Measurements from ENCODE around the gene JARID2.

JARID2 gene

DNA sequence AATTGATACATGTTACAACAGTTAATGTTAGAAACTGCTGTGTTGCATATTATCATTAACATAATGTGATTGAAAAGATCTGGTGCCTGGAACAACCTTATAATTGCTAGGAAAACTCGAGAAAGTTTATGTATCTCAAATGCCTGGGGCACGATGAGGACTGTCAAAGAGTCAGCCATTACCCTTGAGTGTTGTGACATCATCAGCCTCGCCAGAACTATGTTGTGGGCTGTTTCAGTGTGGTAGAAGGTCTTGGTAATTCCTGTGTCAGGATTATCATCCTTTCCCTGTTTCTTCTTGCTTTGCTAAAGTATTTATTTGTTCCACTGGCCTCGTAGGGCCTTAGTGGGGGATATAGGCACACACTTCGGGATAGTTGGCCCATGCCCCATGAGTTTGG, 231.9 kb downstream of the JARID2 start:
- no peak for DNase-seq

DNA sequence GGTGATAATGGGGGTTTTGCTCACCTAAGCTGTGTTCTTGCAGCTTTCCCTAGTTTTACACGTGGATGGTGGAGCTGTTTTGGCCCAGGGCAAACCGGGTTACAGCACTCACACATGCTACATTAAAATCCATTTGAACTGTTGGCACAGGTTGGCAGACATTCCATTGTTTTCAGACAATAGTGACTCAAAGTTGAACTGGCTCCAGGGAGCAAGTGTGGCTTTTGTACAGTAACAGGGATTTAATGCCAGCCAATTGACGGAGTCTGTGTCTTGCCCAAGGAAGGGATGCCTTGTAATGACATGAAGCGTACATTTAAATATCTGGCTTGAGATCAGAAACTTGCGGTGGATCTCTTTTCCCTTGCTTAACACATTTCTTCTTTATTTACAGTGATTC, 233.9 kb downstream of the JARID2 start:
- no peak for DNase-seq

DNA sequence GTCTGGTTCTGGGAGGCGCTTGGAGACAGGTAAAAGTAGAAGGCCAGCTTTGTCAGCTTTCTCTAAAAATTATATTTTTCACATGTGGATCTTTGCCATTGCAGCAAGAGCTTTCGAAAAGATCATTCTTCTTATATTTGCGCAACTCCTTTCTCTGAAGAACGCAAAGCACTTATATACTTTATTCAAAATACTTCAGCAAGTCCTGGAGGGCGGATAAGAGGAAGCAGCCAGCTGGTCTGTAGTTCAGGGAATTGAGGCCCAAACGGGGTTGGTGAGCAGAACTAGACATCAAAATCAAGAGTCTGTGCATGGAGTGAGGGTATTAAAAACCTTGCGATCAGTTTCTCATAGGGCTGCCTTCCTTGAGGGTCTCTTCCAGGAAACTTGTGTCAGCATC, 234.7 kb downstream of the JARID2 start:
- no peak for DNase-seq

DNA sequence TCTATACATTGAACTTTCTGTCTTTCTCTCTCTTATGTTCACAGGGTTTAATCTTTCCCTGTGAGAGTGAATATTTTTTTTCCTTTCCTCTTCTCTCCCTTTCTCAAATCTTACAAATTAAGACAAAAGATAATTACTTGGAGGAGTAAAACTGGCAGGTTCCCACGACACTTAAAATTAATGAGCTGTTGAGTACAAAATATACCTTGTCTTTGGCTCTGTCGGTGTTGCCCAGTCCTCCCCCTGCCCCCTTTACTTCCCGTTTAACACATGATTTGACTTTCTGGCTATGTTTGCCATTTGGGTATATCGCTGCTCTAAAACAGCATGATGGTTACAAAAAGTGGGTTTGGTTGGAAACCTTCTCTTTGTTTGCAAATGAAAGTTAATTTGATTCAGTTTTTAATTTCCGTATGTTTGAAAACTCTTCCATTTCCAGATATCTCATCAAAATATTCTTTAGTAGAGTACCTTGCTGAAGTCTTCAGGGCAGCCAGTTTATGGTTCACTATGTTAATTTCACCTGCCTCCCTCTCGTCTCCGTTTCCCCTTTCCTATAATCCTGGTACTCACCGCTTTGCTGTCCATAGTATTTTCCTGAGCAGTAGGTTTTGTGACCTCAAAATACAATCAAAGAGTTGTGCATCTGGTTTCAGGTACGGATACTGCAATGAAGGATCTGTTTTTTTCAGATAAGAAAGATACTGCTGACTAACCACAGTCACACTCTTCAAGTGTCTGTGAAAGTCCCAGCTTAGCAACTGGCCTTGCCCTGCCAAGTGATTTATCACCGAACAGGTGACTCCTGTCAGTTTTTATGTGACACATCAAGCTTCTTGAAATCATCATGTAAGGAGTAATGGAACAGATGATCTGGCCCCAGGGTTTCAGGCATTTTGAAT, 235.8 kb downstream of the JARID2 start:
- DNase-seq = no peak

DNA sequence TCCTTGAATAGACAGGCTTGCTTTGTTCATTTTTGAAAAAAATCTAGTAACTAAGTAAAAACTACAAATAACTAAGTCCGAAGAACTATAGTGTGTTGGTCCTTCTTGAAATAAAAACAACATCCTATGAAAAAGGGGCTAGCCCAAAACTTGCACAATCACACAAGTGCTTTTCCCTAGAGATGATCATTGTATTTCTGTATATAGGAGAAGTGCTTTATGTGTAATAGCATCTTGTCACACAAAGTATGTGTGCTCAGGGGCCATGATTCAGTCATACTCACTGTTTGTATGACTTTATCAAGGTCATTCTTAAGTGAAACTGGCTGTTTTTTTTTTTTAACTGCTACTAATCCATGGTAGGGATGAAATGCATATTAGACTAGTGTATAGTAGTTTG, 237.2 kb downstream of the JARID2 start:
- DNase-seq = no peak

DNA sequence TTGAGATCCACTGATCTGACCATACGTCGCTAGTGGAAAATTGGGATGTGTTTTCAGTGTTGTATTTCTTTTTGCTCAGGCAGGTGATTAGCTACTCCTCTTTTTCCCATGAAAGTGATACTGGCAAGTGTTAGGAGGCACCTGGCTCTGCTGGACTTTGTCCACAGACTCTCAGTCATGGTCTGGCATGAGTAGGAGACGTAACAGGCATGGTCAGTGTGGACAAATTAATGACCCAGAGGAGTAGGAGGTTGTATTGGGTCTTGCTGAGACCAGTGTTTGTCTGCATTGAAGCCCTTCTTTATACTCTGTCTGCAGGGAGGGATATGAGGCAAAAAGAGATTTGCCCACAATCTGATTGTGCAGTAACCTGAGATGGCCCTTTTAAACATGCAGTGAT, 238.3 kb downstream of the JARID2 start:
- DNase-seq = no peak

DNA sequence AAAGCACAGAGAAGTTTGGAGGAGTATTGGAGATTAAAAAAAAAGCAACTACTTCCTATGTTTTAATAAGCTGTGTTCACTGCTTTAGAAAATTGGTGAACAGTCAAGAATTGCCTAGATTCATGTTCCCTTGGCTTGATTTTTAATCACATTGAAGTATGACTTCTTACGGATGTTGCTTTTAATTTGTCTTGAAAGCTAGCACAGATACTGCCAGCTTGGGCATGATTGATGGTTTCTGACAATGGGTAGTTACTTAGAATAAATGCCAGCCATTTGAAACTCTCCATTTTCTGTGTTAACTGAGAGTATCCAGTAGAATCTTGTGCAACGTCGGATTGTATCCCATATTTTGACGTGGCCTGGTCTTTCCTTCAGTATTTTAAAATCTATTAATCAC, 239.0 kb downstream of the JARID2 start:
- no peak for DNase-seq

DNA sequence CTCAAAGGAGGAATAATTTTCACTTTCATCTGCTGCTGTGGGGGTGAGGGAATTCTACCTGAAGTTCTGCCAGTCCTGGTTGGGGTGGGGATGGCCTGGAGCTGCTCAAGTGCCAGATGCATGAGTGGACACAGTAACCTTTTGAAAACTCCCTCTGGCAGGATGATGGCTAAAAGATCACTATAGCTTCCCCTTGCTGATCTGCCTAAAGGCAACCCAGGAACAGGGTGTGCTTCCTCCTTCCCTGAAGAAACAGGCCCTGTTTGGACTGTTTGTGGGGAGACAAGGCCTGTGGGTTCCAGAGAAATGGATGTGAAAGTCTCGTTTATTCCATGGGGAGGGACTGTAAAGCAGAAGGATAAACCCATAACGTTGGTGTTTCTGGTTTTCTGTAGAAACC, 240.1 kb downstream of the JARID2 start:
- no peak for DNase-seq

DNA sequence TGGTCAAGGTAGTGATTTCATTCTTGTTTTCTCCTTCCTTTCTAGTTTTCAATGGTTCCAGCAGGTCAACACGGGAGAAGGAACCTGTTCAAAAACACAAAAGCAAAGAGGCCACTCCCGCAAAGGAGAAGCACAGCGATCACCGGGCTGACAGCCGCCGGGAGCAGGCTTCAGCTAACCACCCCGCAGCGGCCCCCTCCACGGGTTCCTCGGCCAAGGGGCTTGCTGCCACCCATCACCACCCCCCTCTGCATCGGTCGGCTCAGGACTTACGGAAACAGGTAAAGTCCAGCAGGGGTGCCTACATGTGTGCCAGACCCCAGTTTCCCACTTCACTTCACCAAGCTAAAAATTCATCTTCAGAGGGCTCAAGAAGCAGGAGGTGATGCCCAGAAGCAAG, 241.4 kb downstream of the JARID2 start:
- no peak for DNase-seq

DNA sequence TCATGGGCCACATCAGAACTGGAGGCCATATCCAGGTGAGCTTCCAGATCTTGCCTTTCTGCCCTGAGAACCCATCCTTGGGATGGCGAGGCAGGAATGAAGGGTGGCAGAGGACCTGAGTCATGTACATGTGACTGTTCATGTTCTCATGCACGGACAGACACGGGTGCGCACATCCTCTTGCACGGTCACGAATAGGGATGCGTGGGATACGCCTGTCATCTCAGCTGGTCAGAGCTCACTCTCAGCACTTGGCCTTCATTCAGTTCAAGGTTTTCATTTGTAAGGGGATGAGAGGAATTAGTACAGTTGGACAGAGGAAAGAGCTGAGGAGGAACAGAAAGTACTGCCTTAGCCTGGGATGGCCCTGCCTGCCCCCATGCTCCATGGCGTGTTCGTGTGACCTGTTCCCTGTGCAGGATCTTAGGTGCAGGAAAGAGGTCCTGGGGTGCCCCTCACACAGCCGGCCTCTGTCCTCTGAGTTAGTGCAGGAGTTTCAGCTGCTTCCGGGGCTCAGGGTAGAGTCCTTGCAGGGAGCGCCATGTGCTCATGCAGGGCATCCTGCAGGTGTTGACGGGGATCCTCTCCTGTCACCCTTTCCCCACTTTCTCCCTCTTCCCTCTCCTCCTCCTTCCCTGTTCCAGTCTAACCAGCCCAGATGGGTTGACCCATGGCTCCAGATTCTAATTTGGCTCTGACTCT, 243.5 kb downstream of the JARID2 start:
- DNase-seq = no peak

DNA sequence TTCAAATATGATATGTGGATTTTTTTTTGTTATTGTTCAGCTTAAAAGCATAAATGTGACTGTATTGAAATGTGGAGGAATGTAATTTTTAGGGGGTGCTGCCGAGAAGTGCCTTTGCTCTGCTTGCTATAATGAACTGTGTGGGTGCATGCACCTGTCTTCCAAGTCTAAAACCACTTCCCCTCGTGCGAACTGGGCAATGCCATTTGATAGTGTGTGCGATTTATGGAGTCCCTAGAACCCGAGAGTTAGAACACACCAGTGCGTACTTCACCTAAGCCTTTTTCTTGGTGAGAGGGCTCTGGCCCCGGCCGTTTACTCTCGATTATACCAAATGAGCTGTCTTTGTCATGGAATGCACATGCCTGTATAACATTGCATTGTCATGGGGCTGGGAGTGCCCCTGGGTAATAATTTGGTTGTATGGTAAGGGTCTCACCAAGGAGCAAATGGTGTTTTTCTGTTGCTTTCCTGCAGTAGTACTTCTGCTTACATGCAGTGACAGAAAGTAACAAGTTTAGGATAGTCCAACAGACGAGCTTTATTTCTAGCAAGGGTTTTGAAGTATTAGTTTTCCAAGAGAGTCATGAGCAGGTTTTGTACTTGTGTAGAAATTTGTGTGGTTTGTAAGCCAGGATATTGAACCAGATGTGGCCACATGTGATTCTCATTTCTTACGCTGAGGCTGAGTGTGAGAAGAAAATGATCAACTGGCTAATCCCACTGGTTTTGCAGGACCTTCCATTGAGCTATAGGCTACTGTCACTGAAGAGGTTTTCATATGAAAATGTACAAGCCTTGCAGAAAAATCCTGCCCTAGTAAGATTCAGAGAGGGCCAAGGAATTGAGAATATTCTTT, 244.6 kb downstream of the JARID2 start:
- DNase-seq = no peak

DNA sequence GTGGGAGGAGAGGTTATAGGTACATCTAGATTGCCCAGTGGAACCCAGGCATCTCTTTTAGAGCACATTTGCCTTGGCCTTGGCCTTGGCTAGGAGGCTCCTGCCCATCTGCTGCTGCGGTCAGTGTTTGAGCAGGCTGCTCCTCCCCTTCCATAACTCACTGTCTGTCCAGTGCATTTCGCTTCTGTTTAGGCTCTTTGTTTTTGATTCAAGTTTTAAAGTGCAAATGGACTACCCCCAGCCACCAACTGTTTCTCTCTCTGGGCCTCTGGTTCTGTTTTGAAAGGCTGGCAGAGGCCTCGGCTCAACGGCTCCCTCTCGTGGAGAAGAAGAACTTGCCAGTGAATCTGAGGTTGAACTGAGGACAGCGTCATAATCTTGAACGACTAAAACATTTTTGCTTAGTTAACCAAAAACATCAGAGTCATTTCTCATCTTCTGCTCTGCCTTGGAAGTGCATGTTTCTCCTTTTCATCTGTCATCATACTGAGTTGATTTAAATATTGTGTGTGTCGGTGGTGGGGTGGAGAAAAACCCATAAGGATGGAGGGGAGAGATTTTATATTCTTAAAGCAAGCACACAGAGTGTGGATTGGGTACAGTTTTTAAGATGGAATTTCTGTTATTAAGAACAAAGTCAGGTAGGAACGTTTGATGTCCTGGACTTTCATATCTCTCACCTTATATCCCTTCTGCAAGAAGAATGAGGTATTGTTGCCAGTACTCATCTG, 245.6 kb downstream of the JARID2 start:
- peak; percentile 43 for DNase-seq

DNA sequence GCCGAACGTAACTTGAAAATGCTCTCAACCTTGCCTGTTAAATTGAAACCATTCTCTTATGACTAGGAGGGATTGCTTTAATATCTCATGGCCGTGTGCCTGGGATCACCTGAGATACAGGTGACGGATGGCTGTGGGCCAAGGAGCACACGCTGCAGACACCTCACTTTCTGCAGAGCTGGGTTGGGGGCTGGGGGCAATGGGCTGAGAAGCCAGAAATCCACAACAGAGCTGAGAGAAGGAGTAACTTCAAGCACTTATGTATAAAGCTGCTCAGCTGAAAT, 246.1 kb downstream of the JARID2 start:
- DNase-seq = no peak

DNA sequence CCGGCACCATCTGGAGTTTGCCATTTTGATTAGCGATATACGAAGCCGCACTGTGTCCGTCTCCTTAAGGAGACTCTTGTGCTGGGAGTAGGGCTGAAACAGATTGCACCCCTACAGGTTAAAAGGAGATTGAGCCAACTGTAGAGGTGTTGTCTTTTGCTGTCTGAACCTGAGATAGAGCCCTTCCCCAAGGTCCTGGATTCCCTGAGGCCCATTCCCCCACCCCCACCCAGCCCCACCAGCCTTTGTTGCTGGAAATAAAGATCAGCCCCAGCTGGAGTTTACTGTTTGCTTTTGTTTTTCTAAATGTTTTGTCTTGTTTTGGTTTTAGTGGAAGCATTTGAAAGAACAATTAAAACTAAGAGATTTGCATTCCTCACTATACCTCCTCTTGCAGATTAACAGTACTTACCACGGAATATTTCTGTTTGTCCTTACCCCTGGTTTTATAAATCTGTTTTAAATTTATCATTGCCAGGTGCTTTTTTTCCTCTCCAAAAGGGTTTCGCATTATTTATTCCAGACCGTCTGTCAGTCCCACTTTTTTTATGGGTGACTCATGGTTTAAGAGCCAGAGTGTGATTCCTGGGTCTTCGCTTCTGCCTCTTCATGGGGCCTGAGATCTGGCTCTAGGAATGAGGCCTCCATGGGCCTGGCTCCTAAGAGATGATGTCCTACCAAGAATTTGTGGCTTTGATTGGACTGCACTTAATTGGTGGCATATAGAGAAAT, 247.7 kb downstream of the JARID2 start:
- no peak for DNase-seq

DNA sequence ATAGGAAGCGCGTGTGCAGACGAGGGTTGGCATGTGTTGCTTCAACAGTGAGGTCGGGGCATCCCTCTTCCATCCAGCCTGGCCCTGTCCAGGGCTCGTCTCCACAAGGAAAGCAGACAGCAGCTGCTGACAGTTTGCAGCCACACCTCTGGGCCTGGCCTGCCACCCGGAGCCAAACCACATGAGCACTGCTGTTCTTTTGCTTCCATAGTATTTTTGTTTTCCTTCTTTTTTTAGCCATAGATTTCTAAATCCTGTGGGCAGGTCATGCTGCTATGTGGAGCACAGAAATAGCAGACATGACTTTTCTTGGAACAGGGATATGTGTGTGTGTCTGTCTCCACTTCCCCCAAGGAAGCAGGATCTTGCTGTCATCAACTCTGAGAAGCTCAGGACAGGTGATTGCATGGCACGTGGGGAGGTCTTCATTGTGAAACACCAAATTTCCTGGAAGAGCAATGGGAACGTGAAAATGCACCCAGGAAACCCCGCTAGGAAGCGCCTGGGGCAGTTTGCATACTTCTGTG, 249.6 kb downstream of the JARID2 start:
- DNase-seq = no peak

DNA sequence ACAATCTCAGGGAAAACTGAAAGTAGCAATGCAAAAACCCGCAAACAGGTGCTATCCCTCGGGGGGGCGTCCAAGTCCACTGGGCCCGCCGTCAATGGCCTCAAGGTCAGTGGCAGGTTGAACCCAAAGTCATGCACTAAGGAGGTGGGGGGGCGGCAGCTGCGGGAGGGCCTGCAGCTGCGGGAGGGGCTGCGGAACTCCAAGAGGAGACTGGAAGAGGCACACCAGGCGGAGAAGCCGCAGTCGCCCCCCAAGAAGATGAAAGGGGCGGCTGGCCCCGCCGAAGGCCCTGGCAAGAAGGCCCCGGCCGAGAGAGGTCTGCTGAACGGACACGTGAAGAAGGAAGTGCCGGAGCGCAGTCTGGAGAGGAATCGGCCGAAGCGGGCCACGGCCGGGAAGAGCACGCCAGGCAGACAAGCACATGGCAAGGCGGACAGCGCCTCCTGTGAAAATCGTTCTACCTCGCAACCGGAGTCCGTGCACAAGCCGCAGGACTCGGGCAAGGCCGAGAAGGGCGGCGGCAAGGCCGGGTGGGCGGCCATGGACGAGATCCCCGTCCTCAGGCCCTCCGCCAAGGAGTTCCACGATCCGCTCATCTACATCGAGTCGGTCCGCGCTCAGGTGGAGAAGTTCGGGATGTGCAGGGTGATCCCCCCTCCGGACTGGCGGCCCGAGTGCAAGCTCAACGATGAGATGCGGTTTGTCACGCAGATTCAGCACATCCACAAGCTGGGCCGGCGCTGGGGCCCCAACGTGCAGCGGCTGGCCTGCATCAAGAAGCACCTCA, 250.7 kb downstream of the JARID2 start:
- no peak for DNase-seq

DNA sequence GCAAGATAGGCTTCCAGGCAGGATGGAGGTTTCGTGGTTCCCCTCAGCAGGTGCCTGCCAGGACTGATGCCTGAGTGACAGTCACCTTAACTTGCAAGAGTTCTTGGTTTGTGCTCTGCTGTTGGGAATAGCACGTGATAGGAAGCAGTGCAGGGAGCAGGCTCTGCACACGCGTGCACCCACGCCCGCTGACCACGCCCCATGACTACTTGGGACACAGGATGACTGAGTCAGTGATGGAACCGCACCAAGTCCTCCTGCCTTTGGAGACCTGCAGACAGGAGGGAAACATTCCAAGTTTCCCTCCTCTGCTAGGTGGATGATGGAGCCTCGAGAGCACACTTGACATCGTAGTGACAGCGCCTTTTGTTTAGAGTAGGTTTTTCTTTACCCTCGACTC, 252.8 kb downstream of the JARID2 start:
- no peak for DNase-seq

DNA sequence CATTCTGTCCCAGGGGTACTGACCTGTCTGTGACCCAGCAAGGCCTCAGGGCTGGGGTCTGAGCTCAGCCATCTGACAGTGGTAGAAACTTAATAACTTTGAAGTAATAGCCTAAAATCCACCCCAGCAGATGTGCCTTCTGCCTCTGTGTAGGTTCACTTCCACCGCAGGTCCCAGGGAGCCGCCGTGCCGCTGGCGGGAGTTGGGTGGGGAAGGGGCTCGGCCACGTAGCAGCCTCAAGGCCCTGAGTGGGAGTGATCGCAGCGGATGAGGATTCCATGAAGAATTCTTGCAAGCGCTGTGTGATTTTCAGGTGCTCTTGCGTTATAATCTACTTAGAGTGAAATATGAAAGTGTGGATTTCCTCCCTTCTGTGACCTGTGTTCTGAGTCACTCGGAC, 253.3 kb downstream of the JARID2 start:
- DNase-seq = no peak

DNA sequence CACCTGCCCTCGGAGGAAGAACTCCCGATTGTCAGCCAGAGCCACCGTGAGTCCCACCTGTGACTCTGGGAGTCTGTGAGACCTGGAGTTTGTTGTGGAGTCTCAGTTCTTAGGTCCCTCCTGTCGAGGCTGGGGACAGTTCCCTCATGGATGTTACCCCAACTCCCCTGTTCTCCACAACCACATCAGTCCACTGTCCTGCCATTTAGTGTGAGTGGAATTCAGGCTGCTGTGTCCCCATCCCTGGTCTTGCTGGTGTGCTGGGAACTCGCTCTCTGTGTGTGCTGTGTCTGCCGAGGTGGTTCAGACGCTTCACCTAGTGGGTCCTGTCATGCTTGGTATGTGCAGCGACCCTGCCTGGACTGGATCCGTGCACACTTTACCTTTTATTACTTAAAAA, 253.7 kb downstream of the JARID2 start:
- DNase-seq = no peak

DNA sequence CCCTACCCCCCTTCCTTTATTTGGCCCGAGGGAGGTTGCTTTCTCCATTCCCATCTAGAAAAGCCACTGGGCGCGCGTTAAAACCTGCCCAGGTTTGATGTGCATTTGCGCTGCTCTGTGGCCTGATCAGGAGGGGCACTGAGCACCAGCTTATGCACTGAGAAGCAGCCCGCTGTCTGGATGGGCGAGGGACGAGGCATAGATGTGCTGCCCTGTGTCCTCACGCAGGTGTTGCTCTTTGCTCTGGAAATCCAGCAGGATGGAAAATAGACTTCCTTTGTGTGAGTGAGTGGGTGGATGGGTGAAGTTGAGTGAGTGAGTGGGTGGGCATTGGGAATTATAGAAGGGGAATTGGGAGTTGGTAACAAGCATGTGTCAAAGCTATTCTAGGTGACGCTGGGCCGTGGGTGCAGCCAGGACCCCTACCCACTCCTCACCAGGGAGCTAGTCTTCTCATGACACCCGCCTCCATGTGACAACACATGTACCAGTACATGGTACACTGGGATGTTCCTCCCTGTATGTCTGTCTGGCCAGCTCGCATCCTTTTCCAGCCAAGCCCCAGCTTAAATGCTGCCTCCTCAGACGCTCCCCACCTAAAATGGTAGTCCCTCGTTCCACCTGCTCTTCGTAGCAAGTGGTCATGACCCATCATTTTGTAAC, 254.3 kb downstream of the JARID2 start:
- no peak for DNase-seq
